Measurements from ENCODE around the gene PARD3B.

GRCh38 chr2:205637320-205637602, 1092.0 kb downstream of the PARD3B start:
- TF ChIP-seq CTCF (IDR thresholded peaks at IDR 0.05): no peak
- no peak for TF ChIP-seq POLR2AphosphoS5 (IDR thresholded peaks at IDR 0.05; ENCODE audit: insufficient read depth in 1 of 2, low read depth in 1 of 2)
